Stimulated activated CD4-positive, alpha-beta T cell treated with anti-CD3 and anti-CD28 coated beads, Interleukin-4, amount 100 ng/mL, for 48 hours (primary cell): ENCODE measurements around the gene SLTM.
"Not testable (repeated sequence)": the region's sequence is repeated elsewhere in the genome, so short reads cannot be mapped to it uniquely, and the experiment has no call there.

Experiments
- DNase-seq, 2 donors: peaks; one replicate each; pipeline ENCODE4 v3.0.0-alpha.2; 2020; ENCODE audit warnings: low read depth in 2 of 2

Gene SLTM

GRCh38 chr15:58876306-58877106 is 57.0 kb downstream of the SLTM start:
- DNase-seq, result no peak

GRCh38 chr15:58875343-58875742 is 58.1 kb downstream of the SLTM start:
- DNase-seq, result no peak

GRCh38 chr15:58873267-58873666 is 60.2 kb downstream of the SLTM start:
- DNase-seq, result no peak

GRCh38 chr15:58870451-58870850 is 63.0 kb downstream of the SLTM start:
- no peak for DNase-seq

- DNase-seq, result no peak
Measured at GRCh38 chr15:58867926-58868325, 65.6 kb downstream of the SLTM start.

- DNase-seq, result no peak
Measured at GRCh38 chr15:58865425-58865880, 68.0 kb downstream of the SLTM start.

- DNase-seq, result no peak
Measured at GRCh38 chr15:58864602-58865424, 68.7 kb downstream of the SLTM start.

- DNase-seq, result no peak
Measured at GRCh38 chr15:58862326-58862725, 71.2 kb downstream of the SLTM start.

GRCh38 chr15:58856621-58857020 is 76.9 kb downstream of the SLTM start:
- not testable (repeated sequence) for DNase-seq

- DNase-seq, result no peak
Measured at GRCh38 chr15:58856086-58856485, 77.4 kb downstream of the SLTM start.

GRCh38 chr15:58854593-58854992 is 78.9 kb downstream of the SLTM start:
- no peak for DNase-seq

- no peak for DNase-seq
Measured at GRCh38 chr15:58852347-58852746, 81.1 kb downstream of the SLTM start.

GRCh38 chr15:58851205-58851604 is 82.3 kb downstream of the SLTM start:
- DNase-seq, result not testable (repeated sequence)

GRCh38 chr15:58842713-58843396 is 90.6 kb downstream of the SLTM start:
- DNase-seq, result no peak

- DNase-seq, result no peak
Measured at GRCh38 chr15:58840048-58840447, 93.4 kb downstream of the SLTM start.

GRCh38 chr15:58839485-58839884 is 94.0 kb downstream of the SLTM start:
- no peak for DNase-seq

GRCh38 chr15:58833681-58834426 is 99.6 kb downstream of the SLTM start:
- not testable (repeated sequence) for DNase-seq

- no peak for DNase-seq
Measured at GRCh38 chr15:58830556-58830955, 102.9 kb downstream of the SLTM start.
